ENCODE data around the gene OPTC. TPM values are rescaled to one million over a fixed set of nuclear protein-coding genes. Genes with fewer than 3 reads are reported as not detected.

Gene OPTC
- polyA plus RNA-seq, 2 of the 4 experiments (the other 2 are of a cell fraction) = not detected

DNA sequence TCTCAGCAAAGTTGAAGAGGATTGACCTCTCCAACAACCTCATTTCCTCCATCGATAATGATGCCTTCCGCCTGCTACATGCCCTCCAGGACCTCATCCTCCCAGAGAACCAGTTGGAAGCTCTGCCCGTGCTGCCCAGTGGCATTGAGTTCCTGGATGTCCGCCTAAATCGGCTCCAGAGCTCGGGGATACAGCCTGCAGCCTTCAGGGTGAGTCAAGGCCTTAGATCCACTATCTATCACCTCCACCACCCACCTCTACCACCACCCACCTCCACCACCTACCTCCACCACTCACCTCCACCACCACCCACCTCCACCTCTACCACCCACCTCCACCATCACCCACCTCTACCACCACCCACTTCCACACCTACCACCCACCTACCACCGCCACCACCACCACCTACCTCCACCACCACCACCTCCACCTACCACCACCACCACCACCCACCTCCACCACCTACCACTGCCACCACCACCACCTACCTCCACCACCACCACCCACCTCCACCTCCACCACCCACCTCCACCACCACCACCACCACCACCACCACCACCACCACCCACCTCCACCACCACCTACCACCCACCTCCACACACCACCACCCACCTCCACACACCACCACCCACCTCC, 5.8 kb downstream of the OPTC start:
- CTCF ChIA-PET = interaction anchor here (0.9 to 5.1 kb wide), 4 partner anchors 12 to 230 kb away, joined by 3 to 20 read pairs (median 10); no protein-coding TSS in a partner anchor
- DNase-seq (ENCODE audit: low read depth in 1 of 2, low spot score in 1 of 2) (no peak), ATAC-seq (no peak), FAIRE-seq (no peak)
- no peak overlapping the region for H3K4me2 ChIP-seq
- H3K9me3 ChIP-seq = no peaks in the 10 kb centered on the region
- no peak overlapping the region for H3K4me3 ChIP-seq
- no peak for TF ChIP-seq CBX8 (IDR thresholded peaks at IDR 0.05)
- TF ChIP-seq, protein P1, sequence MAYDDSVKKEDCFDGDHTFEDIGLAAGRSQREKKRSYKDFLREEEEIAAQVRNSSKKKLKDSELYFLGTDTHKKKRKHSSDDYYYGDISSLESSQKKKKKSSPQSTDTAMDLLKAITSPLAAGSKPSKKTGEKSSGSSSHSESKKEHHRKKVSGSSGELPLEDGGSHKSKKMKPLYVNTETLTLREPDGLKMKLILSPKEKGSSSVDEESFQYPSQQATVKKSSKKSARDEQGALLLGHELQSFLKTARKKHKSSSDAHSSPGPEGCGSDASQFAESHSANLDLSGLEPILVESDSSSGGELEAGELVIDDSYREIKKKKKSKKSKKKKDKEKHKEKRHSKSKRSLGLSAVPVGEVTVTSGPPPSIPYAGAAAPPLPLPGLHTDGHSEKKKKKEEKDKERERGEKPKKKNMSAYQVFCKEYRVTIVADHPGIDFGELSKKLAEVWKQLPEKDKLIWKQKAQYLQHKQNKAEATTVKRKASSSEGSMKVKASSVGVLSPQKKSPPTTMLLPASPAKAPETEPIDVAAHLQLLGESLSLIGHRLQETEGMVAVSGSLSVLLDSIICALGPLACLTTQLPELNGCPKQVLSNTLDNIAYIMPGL (CRISPR knock-in tag; IDR thresholded peaks at IDR 0.05; ENCODE audit: borderline replicate concordance) = no peak
- 87% methylated on average over 7 of the region's 7 CpGs for WGBS (ENCODE audit: missing lambda C conversion rate)
- H3K27ac ChIP-seq = no peak overlapping the region
- POLR2A ChIA-PET = interaction anchor here (0.6 kb wide), 1 partner anchor 100 kb away, joined by 3 read pairs; no protein-coding TSS in a partner anchor
- H3K4me1 ChIP-seq = peaks cover under 1% of the 10 kb centered on the region; the same call in 1 of the 3 replicates

DNA sequence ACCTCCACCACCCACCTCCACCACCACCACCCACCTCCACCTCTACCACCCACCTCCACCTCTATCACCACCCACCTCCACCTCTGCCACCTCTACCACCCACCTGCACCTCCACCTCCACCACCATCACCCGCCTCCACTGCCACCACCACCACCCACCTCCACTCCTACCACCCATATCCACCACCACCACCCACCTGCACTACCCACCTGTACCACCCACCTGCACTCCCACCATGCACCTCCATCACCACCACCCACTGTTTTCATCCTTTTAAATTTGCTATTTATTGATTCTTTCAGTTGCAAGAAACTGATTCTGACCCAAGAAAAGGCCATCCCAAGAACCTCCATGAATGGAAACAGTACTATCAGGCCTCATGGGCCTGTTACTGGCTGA, 6.3 kb downstream of the OPTC start:
- H3K4me2 ChIP-seq = no peak overlapping the region
- H3K4me3 ChIP-seq = no peak overlapping the region
- H3K27ac ChIP-seq = no peak overlapping the region
- CTCF ChIA-PET = interaction anchor here (1.3 to 1.6 kb wide), 2 partner anchors 202 to 230 kb away, joined by 4 to 16 read pairs; no protein-coding TSS in a partner anchor
- WGBS (ENCODE audit: missing lambda C conversion rate) = 73% methylated on average over 1 of the region's 1 CpG
- FAIRE-seq (no peak), ATAC-seq (no peak), DNase-seq (ENCODE audit: low read depth in 1 of 2, low spot score in 1 of 2) (no peak)
- POLR2A ChIA-PET = no interaction called here
- TF ChIP-seq PHF8 (IDR thresholded peaks at IDR 0.05; ENCODE audit: borderline replicate concordance, low read depth) = no peak
- no peak for TF ChIP-seq BCL3 (IDR thresholded peaks at IDR 0.05)
- TF ChIP-seq CBX2 (IDR thresholded peaks at IDR 0.05; ENCODE audit: borderline replicate concordance, low read depth) = no peak
- no peak for TF ChIP-seq EP300 (IDR thresholded peaks at IDR 0.05)
- TF ChIP-seq HOXA7 (CRISPR knock-in tag; IDR thresholded peaks at IDR 0.05) = no peak
- TF ChIP-seq EHF (CRISPR knock-in tag; IDR thresholded peaks at IDR 0.05) = no peak
- TF ChIP-seq RFX5 (IDR thresholded peaks at IDR 0.05) = no peak
- no peak for TF ChIP-seq E2F6 (IDR thresholded peaks at IDR 0.05; ENCODE audit: borderline replicate concordance, low read depth)
- no peak for TF ChIP-seq HDAC2 (IDR thresholded peaks at IDR 0.05)
- TF ChIP-seq TFCP2L1 (CRISPR knock-in tag; IDR thresholded peaks at IDR 0.05) = no peak
- TF ChIP-seq RAD21 (conservative IDR thresholded peaks at IDR 0.05 in 1 of 2, IDR thresholded peaks at IDR 0.05 in 1 of 2) = no peak
- TF ChIP-seq, protein P2, sequence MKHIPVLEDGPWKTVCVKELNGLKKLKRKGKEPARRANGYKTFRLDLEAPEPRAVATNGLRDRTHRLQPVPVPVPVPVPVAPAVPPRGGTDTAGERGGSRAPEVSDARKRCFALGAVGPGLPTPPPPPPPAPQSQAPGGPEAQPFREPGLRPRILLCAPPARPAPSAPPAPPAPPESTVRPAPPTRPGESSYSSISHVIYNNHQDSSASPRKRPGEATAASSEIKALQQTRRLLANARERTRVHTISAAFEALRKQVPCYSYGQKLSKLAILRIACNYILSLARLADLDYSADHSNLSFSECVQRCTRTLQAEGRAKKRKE (CRISPR knock-in tag; IDR thresholded peaks at IDR 0.05; ENCODE audit: low read depth) = no peak
- H3K4me1 ChIP-seq = peaks cover 3% of the 10 kb centered on the region; the same call in 1 of the 3 replicates
- no peaks in the 10 kb centered on the region for H3K9me3 ChIP-seq

DNA sequence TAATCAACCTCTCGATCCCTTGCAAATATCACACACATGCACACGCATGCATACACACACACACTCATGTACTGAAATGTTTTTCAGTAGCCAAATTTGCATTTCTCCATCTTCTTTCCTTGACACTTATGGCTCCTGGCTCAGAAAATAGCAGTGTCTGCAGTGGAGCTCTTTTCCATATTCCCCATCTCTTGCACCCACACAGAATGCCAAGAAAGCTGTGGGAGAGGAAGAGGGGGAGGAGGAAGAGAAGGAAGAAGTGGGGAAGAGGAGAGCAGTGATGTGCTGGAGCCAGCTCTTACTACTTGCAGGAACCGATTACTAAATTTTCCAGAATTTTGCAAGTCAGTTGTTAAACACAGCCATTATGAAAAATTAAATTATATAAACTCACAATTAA, 9.9 kb downstream of the OPTC start:
- Histone ChIP-seq H3K4me3 (no peak overlapping the region), H3K4me1 (peaks cover 21% of the 10 kb centered on the region), H3K27ac (no peak overlapping the region), H3K4me2 (no peak overlapping the region), H3K9me3 (no peaks in the 10 kb centered on the region)
- 60% methylated on average over 3 of the region's 3 CpGs for WGBS (ENCODE audit: missing lambda C conversion rate)
- no peak for ATAC-seq
- ChIA-PET CTCF (interaction anchor here (0.8 to 10.9 kb wide), 55 partner anchors 8 to 635 kb away, joined by 3 to 343 read pairs (median 7); partner anchors contain the start of genes ATP2B4, FMOD, LAX1 and OPTC), POLR2A (no interaction called here)
- no peak for DNase-seq (ENCODE audit: low read depth in 1 of 2, low spot score in 1 of 2)
- no peak for FAIRE-seq
- TF ChIP-seq CHD2 (IDR thresholded peaks at IDR 0.05; ENCODE audit: low read length, partially characterized antibody) (no peak), GATA3 (IDR thresholded peaks at IDR 0.05; ENCODE audit: borderline replicate concordance) (no peak), NR3C1 (IDR thresholded peaks at IDR 0.05) (no peak), CTCF (IDR thresholded peaks at IDR 0.05) (no peak), EHF (CRISPR knock-in tag; IDR thresholded peaks at IDR 0.05) (no peak), USF2 (IDR thresholded peaks at IDR 0.05) (no peak), TP53 (CRISPR knock-in tag; IDR thresholded peaks at IDR 0.05) (no peak), ZC3H11A (IDR thresholded peaks at IDR 0.05) (no peak), HOXB5 (CRISPR knock-in tag; IDR thresholded peaks at IDR 0.05) (no peak)

Measured in A549 (cell line).